HFFc6 (cell line): ENCODE results near the gene RGS7. TPM values are rescaled to one million over a fixed set of nuclear protein-coding genes. Genes with fewer than 3 reads are reported as not detected.
"Not testable (repeated sequence)": the region's sequence is repeated elsewhere in the genome, so short reads cannot be mapped to it uniquely, and the experiment has no call there.

Source experiments
- DNase-seq: peaks from one replicate; pipeline ENCODE4 v3.0.0-alpha.2; 2018
- H3K27ac Mint-ChIP-seq: 2 replicates; pipeline ENCODE4 v1.8.0; 2020; ENCODE audit warnings: mild to moderate bottlenecking, mixed read lengths
- H3K27me3 Mint-ChIP-seq: 2 replicates; pipeline ENCODE4 v1.8.0; 2021; ENCODE audit warnings: mild to moderate bottlenecking, moderate library complexity, mixed read lengths; ENCODE audit not compliant: insufficient read depth
- H3K36me3 Mint-ChIP-seq: 2 replicates; pipeline ENCODE4 v1.8.0; 2021; ENCODE audit warnings: low read depth, mixed read lengths
- H3K4me1 Mint-ChIP-seq: 2 replicates; pipeline ENCODE4 v1.8.0; 2020; ENCODE audit warnings: low read depth, mixed read lengths
- H3K4me3 Mint-ChIP-seq: 2 replicates; pipeline ENCODE4 v1.8.0; 2020; ENCODE audit warnings: mild to moderate bottlenecking, moderate library complexity, mixed read lengths
- H3K9me3 Mint-ChIP-seq: 2 replicates; pipeline ENCODE4 v1.8.0; 2020; ENCODE audit warnings: mild to moderate bottlenecking, mixed read lengths
- total RNA-seq, 6 experiments: library from RNA; stranded (reverse); fragmentation: NEBNext Ultra II Directional; extraction: Animal tissue kit (Norgen Biotek cat#: 25700); gene quantifications; 2 replicates in 1 of 6; 3 replicates in 5 of 6; pipeline ENCODE4 v1.2.3, GENCODE V29; 2021
- TF ChIP-seq, protein P1 (sequence below): fragments of 200-600 bp; sonication (generic); IDR thresholded peaks from 2 replicates; pipeline ENCODE4 v1.5.0; 2021; ENCODE audit warnings: antibody characterized with exemption, mild to moderate bottlenecking

RGS7 gene
- total RNA-seq, 6 experiments from 2014 or later = 1.5 to 2.4 (median 2.1) TPM

DNA sequence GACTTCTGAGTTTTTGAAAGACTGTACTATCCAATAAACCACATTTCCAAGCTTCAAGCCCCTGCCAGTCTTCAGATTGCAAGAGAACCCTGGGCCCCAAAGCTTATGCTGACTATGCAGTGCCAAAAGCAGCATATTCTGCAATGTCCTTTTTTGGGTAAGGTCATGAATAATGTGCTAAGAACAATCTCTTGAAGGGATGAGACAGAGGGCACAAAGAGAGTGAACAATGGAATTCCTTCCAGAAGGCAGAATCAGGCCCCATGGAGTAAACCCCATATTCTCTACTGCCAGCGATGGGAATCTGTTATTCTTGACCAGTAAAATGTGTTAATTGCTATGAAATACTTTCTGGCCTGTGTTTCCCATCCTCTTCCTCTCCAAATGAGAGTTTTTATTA, 190.4 kb downstream of the RGS7 start:
- DNase-seq = no peak
- no peak overlapping the region for H3K27ac Mint-ChIP-seq

DNA sequence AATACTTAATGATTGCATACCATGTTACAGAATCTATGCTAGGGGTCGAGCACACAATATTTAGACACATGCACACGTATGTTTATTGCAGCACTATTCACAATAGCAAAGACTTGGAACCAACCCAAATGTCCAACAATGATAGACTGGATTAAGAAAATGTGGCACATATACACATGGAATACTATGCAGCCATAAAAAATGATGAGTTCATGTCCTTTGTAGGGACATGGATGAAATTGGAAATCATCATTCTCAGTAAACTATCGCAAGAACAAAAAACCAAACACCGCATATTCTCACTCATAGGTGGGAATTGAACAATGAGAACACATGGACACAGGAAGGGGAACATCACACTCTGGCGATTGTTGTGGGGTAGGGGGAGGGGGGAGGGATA, 191.7 kb downstream of the RGS7 start:
- H3K27me3 Mint-ChIP-seq, H3K36me3 Mint-ChIP-seq, H3K4me1 Mint-ChIP-seq, H3K27ac Mint-ChIP-seq, H3K4me3 Mint-ChIP-seq, H3K9me3 Mint-ChIP-seq, DNase-seq: not testable (repeated sequence)

More for the DNA sequence above, 190.4 kb downstream of the RGS7 start:
- TF ChIP-seq, protein P1, sequence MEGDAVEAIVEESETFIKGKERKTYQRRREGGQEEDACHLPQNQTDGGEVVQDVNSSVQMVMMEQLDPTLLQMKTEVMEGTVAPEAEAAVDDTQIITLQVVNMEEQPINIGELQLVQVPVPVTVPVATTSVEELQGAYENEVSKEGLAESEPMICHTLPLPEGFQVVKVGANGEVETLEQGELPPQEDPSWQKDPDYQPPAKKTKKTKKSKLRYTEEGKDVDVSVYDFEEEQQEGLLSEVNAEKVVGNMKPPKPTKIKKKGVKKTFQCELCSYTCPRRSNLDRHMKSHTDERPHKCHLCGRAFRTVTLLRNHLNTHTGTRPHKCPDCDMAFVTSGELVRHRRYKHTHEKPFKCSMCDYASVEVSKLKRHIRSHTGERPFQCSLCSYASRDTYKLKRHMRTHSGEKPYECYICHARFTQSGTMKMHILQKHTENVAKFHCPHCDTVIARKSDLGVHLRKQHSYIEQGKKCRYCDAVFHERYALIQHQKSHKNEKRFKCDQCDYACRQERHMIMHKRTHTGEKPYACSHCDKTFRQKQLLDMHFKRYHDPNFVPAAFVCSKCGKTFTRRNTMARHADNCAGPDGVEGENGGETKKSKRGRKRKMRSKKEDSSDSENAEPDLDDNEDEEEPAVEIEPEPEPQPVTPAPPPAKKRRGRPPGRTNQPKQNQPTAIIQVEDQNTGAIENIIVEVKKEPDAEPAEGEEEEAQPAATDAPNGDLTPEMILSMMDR = no peak
- H3K9me3 Mint-ChIP-seq = no peaks in the 10 kb centered on the region
- H3K27me3 Mint-ChIP-seq = no peaks in the 10 kb centered on the region; the same call in 1 of the 2 replicates
- H3K4me1 Mint-ChIP-seq = no peaks in the 10 kb centered on the region
- no peak overlapping the region for H3K4me3 Mint-ChIP-seq
- H3K36me3 Mint-ChIP-seq = no peaks in the 10 kb centered on the region

DNA sequence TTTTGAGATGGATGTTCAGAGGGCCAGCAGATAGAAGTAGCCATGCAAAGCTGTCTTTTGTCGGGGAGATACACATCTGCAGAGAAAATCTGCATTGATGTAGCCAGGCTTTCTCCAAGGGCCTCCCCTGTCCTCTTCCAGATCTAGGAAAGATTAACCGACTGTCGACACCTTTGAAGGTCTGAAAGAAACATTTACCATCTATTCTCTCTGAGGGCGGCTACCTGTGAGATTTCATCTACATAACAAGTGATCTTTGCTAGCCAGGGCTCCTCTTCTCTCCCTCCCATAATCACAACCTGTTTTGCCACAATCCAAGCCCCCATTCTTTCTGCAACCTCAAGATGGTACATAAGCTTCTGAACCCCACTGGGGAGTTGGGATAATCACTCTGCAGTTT, 193.6 kb downstream of the RGS7 start:
- Mint-ChIP-seq H3K4me3 (no peak overlapping the region), H3K9me3 (no peaks in the 10 kb centered on the region), H3K27me3 (no peaks in the 10 kb centered on the region; the same call in 1 of the 2 replicates), H3K4me1 (no peaks in the 10 kb centered on the region), H3K27ac (no peak overlapping the region), H3K36me3 (no peaks in the 10 kb centered on the region)
- TF ChIP-seq, protein P1 = no peak
- no peak for DNase-seq

DNA sequence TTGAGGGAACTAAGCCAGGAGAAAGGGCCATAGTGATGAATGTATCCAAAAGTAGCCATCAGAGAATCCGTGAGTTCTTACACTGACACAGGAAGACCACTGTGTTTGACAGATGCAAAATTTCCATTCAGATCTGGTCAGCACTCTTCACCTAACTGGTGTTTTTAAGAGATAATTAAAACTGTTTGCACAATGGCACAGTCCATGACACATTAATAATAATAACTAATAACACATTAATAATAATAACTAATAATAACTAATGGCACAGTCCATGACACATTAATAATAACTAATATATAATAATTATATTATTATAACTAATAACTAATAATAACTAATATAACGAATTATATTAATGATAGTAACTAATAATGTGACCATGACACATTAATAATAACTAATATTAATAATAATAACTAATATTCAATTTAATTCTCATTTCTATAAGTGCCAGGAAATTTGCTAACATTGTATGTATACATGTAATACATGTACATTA, 195.8 kb downstream of the RGS7 start:
- Mint-ChIP-seq H3K9me3 (no peaks in the 10 kb centered on the region), H3K27ac (no peak overlapping the region), H3K27me3 (no peaks in the 10 kb centered on the region; the same call in 1 of the 2 replicates), H3K4me3 (no peak overlapping the region), H3K36me3 (no peaks in the 10 kb centered on the region), H3K4me1 (peaks cover 5% of the 10 kb centered on the region; the same call in 1 of the 2 replicates)
- DNase-seq = no peak
- TF ChIP-seq, protein P1 = no peak

DNA sequence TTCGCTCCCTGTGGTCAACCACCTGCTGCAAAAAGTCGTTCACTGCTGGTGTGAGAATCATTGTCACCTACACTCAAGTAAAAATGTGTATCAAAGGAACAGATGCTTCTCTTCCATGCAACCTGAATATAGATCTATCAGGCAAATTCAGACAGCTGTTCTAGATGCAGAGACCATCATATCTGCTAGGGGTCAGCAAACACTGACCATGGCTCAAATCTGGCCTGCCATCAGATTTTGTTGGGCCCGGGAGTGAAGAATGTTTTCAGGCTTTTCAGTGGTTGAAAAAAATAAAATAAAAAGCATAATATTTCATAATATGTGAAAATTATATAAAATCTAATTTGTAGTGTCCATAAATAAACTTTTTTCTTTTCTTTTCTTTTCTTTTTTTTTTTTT, 199.6 kb downstream of the RGS7 start:
- H3K27ac Mint-ChIP-seq = no peak overlapping the region
- no peak for DNase-seq

DNA sequence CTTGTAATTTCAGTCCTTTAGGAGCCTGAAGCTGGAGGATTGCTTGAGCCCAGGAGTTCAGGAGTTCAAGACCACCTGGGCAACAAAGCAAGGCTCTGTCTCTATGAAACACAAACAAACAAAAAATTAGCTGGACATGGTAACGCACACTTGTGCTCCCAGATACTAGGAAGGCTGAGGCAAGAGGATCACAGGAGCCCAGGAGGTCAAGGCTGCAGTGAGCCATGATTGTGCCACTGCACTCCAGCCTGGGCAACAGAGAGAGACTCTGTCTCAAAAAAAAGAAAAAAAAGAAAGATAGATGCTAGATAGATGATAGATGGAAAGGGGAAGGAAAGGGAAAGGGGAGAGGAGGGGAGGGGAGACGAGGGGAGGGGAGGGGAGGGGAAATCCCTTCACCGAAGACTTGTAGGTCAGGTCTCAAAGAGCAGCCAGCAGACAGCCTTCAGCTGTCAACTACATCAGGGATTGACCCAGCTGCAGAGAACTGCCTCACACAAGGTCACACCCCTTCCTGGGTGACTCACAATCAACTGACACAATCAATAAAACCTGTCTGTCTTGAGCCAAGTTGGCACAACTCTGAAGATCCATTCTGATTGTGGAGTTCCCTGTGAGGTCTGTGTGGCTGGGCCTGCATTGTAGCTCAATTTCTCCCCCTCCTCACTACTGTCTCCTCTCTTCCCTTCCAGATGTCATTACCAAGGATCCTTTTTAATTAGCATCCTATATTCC, 200.6 kb downstream of the RGS7 start:
- no peak overlapping the region for H3K27ac Mint-ChIP-seq
- H3K4me1 Mint-ChIP-seq = peaks cover 5% of the 10 kb centered on the region; the same call in 1 of the 2 replicates
- TF ChIP-seq, protein P1 = no peak
- no peak for DNase-seq
- no peaks in the 10 kb centered on the region for H3K9me3 Mint-ChIP-seq
- no peaks in the 10 kb centered on the region for H3K36me3 Mint-ChIP-seq
- no peak overlapping the region for H3K4me3 Mint-ChIP-seq
- H3K27me3 Mint-ChIP-seq = peaks cover 1% of the 10 kb centered on the region

More for the DNA sequence above, 199.6 kb downstream of the RGS7 start:
- H3K27me3 Mint-ChIP-seq = peaks cover 1% of the 10 kb centered on the region
- no peaks in the 10 kb centered on the region for H3K9me3 Mint-ChIP-seq
- TF ChIP-seq, protein P1 = no peak
- no peaks in the 10 kb centered on the region for H3K36me3 Mint-ChIP-seq
- H3K4me1 Mint-ChIP-seq = peaks cover 5% of the 10 kb centered on the region; the same call in 1 of the 2 replicates
- H3K4me3 Mint-ChIP-seq = no peak overlapping the region
